OCI-LY3 (cell line): ENCODE data around the gene MSN.

Source experiments
- EZH2phosphoT487 ChIP-seq: fragments of 200-600 bp; shearing (Covaris generic); IDR thresholded peaks from 2 replicates; pipeline ENCODE4 v1.6.1; 2018; ENCODE audit warnings: antibody characterized with exemption, mixed run types, low read depth
- TF ChIP-seq, protein P1 (sequence below): fragments of 200-600, 300-600 bp; sonication (generic); IDR thresholded peaks from 2 replicates; pipeline ENCODE4 v1.5.1; 2014; ENCODE audit warnings: antibody characterized with exemption, low read length, low read depth

DNA sequence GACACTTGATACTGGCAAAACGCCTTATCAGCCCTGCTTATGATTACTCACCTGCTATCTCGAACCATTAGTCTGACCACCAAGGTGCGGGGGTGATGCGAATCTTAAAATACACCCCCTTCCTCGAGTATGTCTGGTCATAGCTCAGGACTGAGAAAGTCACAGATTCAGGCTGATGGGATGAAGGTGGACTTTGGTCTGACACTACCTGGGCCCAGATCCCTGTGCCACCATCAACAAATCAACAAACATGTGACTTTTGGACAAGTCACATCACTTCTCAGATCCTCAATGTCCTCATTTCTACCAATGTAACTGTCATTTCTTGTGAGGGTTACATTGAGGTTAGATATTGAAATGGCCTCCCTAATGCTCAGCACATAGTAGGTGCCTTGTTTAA is 9.8 kb upstream of the MSN start:
- TF ChIP-seq, protein P1, sequence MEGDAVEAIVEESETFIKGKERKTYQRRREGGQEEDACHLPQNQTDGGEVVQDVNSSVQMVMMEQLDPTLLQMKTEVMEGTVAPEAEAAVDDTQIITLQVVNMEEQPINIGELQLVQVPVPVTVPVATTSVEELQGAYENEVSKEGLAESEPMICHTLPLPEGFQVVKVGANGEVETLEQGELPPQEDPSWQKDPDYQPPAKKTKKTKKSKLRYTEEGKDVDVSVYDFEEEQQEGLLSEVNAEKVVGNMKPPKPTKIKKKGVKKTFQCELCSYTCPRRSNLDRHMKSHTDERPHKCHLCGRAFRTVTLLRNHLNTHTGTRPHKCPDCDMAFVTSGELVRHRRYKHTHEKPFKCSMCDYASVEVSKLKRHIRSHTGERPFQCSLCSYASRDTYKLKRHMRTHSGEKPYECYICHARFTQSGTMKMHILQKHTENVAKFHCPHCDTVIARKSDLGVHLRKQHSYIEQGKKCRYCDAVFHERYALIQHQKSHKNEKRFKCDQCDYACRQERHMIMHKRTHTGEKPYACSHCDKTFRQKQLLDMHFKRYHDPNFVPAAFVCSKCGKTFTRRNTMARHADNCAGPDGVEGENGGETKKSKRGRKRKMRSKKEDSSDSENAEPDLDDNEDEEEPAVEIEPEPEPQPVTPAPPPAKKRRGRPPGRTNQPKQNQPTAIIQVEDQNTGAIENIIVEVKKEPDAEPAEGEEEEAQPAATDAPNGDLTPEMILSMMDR = no peak
- no peak for TF ChIP-seq EZH2phosphoT487
